CD4-positive, alpha-beta T cell (primary cell): ENCODE measurements around the gene DTWD2. TPM values are rescaled to one million over a fixed set of nuclear protein-coding genes. Genes with fewer than 3 reads are reported as not detected.

Experiments used
- ATAC-seq: fragments of 200-7000 bp; cut with Tn5 transposase; one replicate; pipeline ENCODE4 v1.10.0; 2022; ENCODE audit warnings: mild to moderate bottlenecking; ENCODE audit not compliant: poor library complexity
- CTCF ChIA-PET: fragments of 350-600 bp; sonication (Branson Sonifier 250); formaldehyde crosslinking; loops from one replicate; lab custom pipeline; 2021; ENCODE audit warnings: antibody characterized with exemption, inconsistent platforms; lab: Charles Lee
- POLR2A ChIA-PET: fragments of 350-600 bp; sonication (Branson Sonifier 250); formaldehyde crosslinking; loops from one replicate; lab custom pipeline; 2021; ENCODE audit warnings: antibody characterized with exemption, inconsistent platforms; lab: Charles Lee
- DNase-seq, 14 experiments: peaks; one replicate each; pipeline ENCODE4 v3.0.0-alpha.2; 2013 to 2020; ENCODE audit warnings: mixed read lengths in 2 of 14
- H3K27ac ChIP-seq, 2 donors: one replicate each; pipeline versions ENCODE4 v1.5.1 to v1.7.0; 2013; ENCODE audit warnings: low read length in 2 of 2, low read depth in 1 of 2, mild to moderate bottlenecking in 1 of 2
- H3K27me3 ChIP-seq, 2 experiments: 1 replicate in 1 of 2; 2 replicates in 1 of 2; pipeline versions ENCODE4 v1.6.1 to v1.7.0; 2013; ENCODE audit warnings: low read length in 2 of 2, control low read depth in 1 of 2, mild to moderate bottlenecking in 1 of 2, moderate library complexity in 1 of 2; ENCODE audit not compliant: insufficient read depth in 2 of 2, control insufficient read depth in 1 of 2
- H3K36me3 ChIP-seq: one replicate; pipeline ENCODE4 v1.6.1; 2013; ENCODE audit warnings: low read length, control low read depth; ENCODE audit not compliant: insufficient read depth
- H3K4me1 ChIP-seq: one replicate; pipeline ENCODE4 v1.6.1; 2013; ENCODE audit warnings: low read length, control low read depth; ENCODE audit not compliant: insufficient read depth
- H3K4me3 ChIP-seq: one replicate; pipeline ENCODE4 v1.5.1; 2013; ENCODE audit warnings: mild to moderate bottlenecking, low read length, moderate library complexity
- H3K9me3 ChIP-seq, 2 experiments: 1 replicate in 1 of 2; 2 replicates in 1 of 2; pipeline versions ENCODE4 v1.6.1 to v1.7.0; 2013; ENCODE audit warnings: low read length in 2 of 2, mild to moderate bottlenecking in 2 of 2, control low read depth in 1 of 2, moderate library complexity in 1 of 2; ENCODE audit not compliant: control insufficient read depth in 1 of 2, insufficient read depth in 1 of 2
- H3K27ac Mint-ChIP-seq: one replicate; pipeline ENCODE4 v1.8.0; 2020; ENCODE audit warnings: mixed read lengths
- H3K27me3 Mint-ChIP-seq: one replicate; pipeline ENCODE4 v1.8.0; 2021; ENCODE audit warnings: mixed read lengths
- H3K36me3 Mint-ChIP-seq: one replicate; pipeline ENCODE4 v1.8.0; 2021; ENCODE audit warnings: low read depth, mixed read lengths
- H3K4me1 Mint-ChIP-seq: one replicate; pipeline ENCODE4 v1.8.0; 2021; ENCODE audit warnings: low read depth, mixed read lengths
- H3K4me3 Mint-ChIP-seq: one replicate; pipeline ENCODE4 v1.8.0; 2020; ENCODE audit warnings: mild to moderate bottlenecking, mixed read lengths
- H3K9me3 Mint-ChIP-seq: one replicate; pipeline ENCODE4 v1.8.0; 2020; ENCODE audit warnings: mixed read lengths
- CTCF ChIP-seq: fragments of 200-600 bp; IDR thresholded peaks from one replicate; pipeline ENCODE4 v1.8.0; 2022; ENCODE audit warnings: antibody characterized with exemption, mild to moderate bottlenecking
- intact Hi-C, 2 experiments: fragments of 100-400 bp; cut with DNase I in 1 of 2; cut with micrococcal nuclease in 1 of 2; formaldehyde crosslinking; loops; one replicate each; pipeline versions ENCODE4 v1.15.1 to v1.9.0; 2023 to 2025; cut with DNase I, micrococcal nuclease
- total RNA-seq, 174 experiments: library from RNA in 2 of 174; stranded (reverse) in 2 of 174; gene quantifications; one replicate each; pipeline ENCODE4 v1.2.3 and lab custom pipeline; 2021 to 2026

Gene DTWD2
- total RNA-seq, 2 experiments from 2014 or later, result 2.1 to 2.3 TPM

GRCh38 chr5:118825226-118825625, 163.1 kb downstream of the DTWD2 start:
- TF ChIP-seq CTCF, result no peak
- Mint-ChIP-seq H3K27ac (no peak overlapping the region), H3K36me3 (no peaks in the 10 kb centered on the region), H3K9me3 (no peaks in the 10 kb centered on the region), H3K4me1 (no peaks in the 10 kb centered on the region), H3K4me3 (no peak overlapping the region), H3K27me3 (no peaks in the 10 kb centered on the region)
- Histone ChIP-seq H3K4me1 (no peaks in the 10 kb centered on the region), H3K9me3 (no peaks in the 10 kb centered on the region), H3K36me3 (no peaks in the 10 kb centered on the region), H3K27me3 (no peaks in the 10 kb centered on the region), H3K4me3 (no peak overlapping the region), H3K27ac (no peak overlapping the region)
- POLR2A ChIA-PET, result no interaction called here
- CTCF ChIA-PET, result interaction anchor here (1.0 kb wide), 1 partner anchor 14 kb away, joined by 3 read pairs; no protein-coding TSS in a partner anchor
- intact Hi-C loops, result no loop called here
- DNase-seq, result no peak
- no peak for ATAC-seq

GRCh38 chr5:118818604-118819003, 169.7 kb downstream of the DTWD2 start:
- DNase-seq (no peak), ATAC-seq (no peak)
- H3K36me3 ChIP-seq, result no peaks in the 10 kb centered on the region
- Mint-ChIP-seq H3K27me3 (no peaks in the 10 kb centered on the region), H3K36me3 (peaks cover 7% of the 10 kb centered on the region), H3K4me1 (no peaks in the 10 kb centered on the region), H3K27ac (no peak overlapping the region), H3K9me3 (peaks cover 9% of the 10 kb centered on the region), H3K4me3 (no peak overlapping the region)
- H3K4me3 ChIP-seq, result no peak overlapping the region
- ChIA-PET POLR2A (no interaction called here), CTCF (no interaction called here)
- intact Hi-C loops, result no loop called here
- no peaks in the 10 kb centered on the region for H3K27me3 ChIP-seq
- H3K4me1 ChIP-seq, result no peaks in the 10 kb centered on the region
- H3K27ac ChIP-seq, result no peak overlapping the region
- H3K9me3 ChIP-seq, result no peaks in the 10 kb centered on the region
- TF ChIP-seq CTCF, result no peak

- Histone ChIP-seq H3K27me3 (no peaks in the 10 kb centered on the region), H3K27ac (no peak overlapping the region), H3K36me3 (no peaks in the 10 kb centered on the region), H3K4me1 (no peaks in the 10 kb centered on the region), H3K4me3 (no peak overlapping the region), H3K9me3 (peaks cover 7 to 10% of the 10 kb centered on the region in 2 experiments)
- no peak for DNase-seq
- CTCF ChIA-PET, result no interaction called here
- Mint-ChIP-seq H3K27ac (no peak overlapping the region), H3K4me3 (no peak overlapping the region), H3K4me1 (no peaks in the 10 kb centered on the region), H3K9me3 (peaks cover 2% of the 10 kb centered on the region), H3K36me3 (peaks cover 20% of the 10 kb centered on the region), H3K27me3 (no peaks in the 10 kb centered on the region)
- TF ChIP-seq CTCF, result no peak
- no peak for ATAC-seq
- intact Hi-C loops, result no loop called here
- POLR2A ChIA-PET, result no interaction called here
Observed at GRCh38 chr5:118808441-118808840, 179.9 kb downstream of the DTWD2 start.
